A673 (cell line): ENCODE measurements around the gene MPIG6B. TPM values are rescaled to one million over a fixed set of nuclear protein-coding genes. Genes with fewer than 3 reads are reported as not detected.

Experiments used
- BruUV-seq: library from RNA; stranded (reverse); fragments of 400-500 nt; replicated peaks from 2 replicates; lab custom pipeline; 2021; lab: Mats Ljungman, UMichigan
- CTCF ChIA-PET: fragments of 300-600 bp; sonication (Branson Sonifier 250); formaldehyde crosslinking; loops from one replicate; lab custom pipeline; 2022; ENCODE audit warnings: antibody characterized with exemption; lab: Charles Lee
- POLR2A ChIA-PET: fragments of 300-600 bp; sonication (Branson Sonifier 250); formaldehyde crosslinking; loops from one replicate; lab custom pipeline; 2022; ENCODE audit warnings: antibody characterized with exemption; ENCODE audit not compliant: low non-redundant PET; lab: Charles Lee
- DNase-seq: peaks from one replicate; pipeline ENCODE4 v3.0.0-alpha.2; 2015; ENCODE audit warnings: low spot score
- H3K27ac ChIP-seq: fragments of 200-600 bp; sonication (generic); 2 replicates; pipeline ENCODE4 v1.5.1; 2016; ENCODE audit warnings: mixed run types, low read depth, mild to moderate bottlenecking, mixed read lengths, antibody characterized with exemption, low read length; ENCODE audit not compliant: poor library complexity, severe bottlenecking
- H3K27me3 ChIP-seq: fragments of 200-600 bp; sonication (generic); replicated peaks from 2 replicates; pipeline ENCODE4 v1.6.1; 2017; ENCODE audit warnings: mixed run types, low read depth, mild to moderate bottlenecking, mixed read lengths, antibody characterized with exemption, low read length; ENCODE audit not compliant: insufficient read depth, poor library complexity
- H3K36me3 ChIP-seq: fragments of 200-600 bp; sonication (generic); 2 replicates; pipeline ENCODE4 v1.6.1; 2016; ENCODE audit warnings: mixed run types, mild to moderate bottlenecking, mixed read lengths, antibody characterized with exemption, low read length; ENCODE audit not compliant: insufficient read depth, poor library complexity, severe bottlenecking
- H3K4me1 ChIP-seq: fragments of 200-600 bp; sonication (generic); 2 replicates; pipeline ENCODE4 v1.6.1; 2017; ENCODE audit warnings: mixed run types, mild to moderate bottlenecking, mixed read lengths, antibody characterized with exemption, low read length; ENCODE audit not compliant: insufficient read depth, poor library complexity, severe bottlenecking
- H3K4me3 ChIP-seq: fragments of 200-600 bp; sonication (generic); 2 replicates; pipeline ENCODE4 v1.5.1; 2016; ENCODE audit warnings: low read depth, mixed run types, mild to moderate bottlenecking, mixed read lengths, low read length; ENCODE audit not compliant: poor library complexity, severe bottlenecking
- H3K9me3 ChIP-seq: fragments of 200-600 bp; sonication (generic); 2 replicates; pipeline ENCODE4 v1.6.1; 2016; ENCODE audit warnings: mixed run types, low read depth, mild to moderate bottlenecking, mixed read lengths, antibody characterized with exemption, low read length; ENCODE audit not compliant: poor library complexity, severe bottlenecking
- CTCF ChIP-seq: fragments of 300-800, 200-600 bp; sonication (generic); conservative IDR thresholded peaks from 2 replicates; pipeline ENCODE4 v1.5.1; 2017; ENCODE audit warnings: low read depth, mild to moderate bottlenecking, antibody characterized with exemption, low read length, moderate library complexity, mixed read lengths
- EZH2 ChIP-seq: fragments of 200-600 bp; sonication (generic); IDR thresholded peaks from 2 replicates; pipeline ENCODE4 v1.6.1; 2017; ENCODE audit warnings: borderline replicate concordance, low read depth, mild to moderate bottlenecking, mixed read lengths, antibody characterized with exemption, low read length; ENCODE audit not compliant: poor library complexity, severe bottlenecking
- intact Hi-C: fragments of 100-400 bp; cut with micrococcal nuclease; formaldehyde crosslinking; loops from one replicate; pipeline ENCODE4 v1.10.0; 2022; ENCODE audit not compliant: unreplicated experiment
- total RNA-seq: library from RNA; stranded (reverse); gene quantifications from 2 replicates; pipeline ENCODE4 v1.2.3, GENCODE V29; 2021

Gene MPIG6B
- total RNA-seq, 1 experiment from 2014 or later: not detected

GRCh38 chr6:31692886-31693285 is 30.3 kb upstream of the MPIG6B start:
- Histone ChIP-seq H3K36me3 (peaks cover 34% of the 10 kb centered on the region), H3K9me3 (no peaks in the 10 kb centered on the region), H3K4me1 (no peaks in the 10 kb centered on the region), H3K27ac (no peak overlapping the region), H3K4me3 (no peak overlapping the region), H3K27me3 (no peaks in the 10 kb centered on the region)
- ChIA-PET POLR2A (no interaction called here), CTCF (no interaction called here)
- TF ChIP-seq EZH2 (no peak), CTCF (no peak)
- no peak for DNase-seq
- intact Hi-C loops: no loop called here
- no TSS peak for BruUV-seq

GRCh38 chr6:31693535-31693934 is 29.6 kb upstream of the MPIG6B start:
- intact Hi-C loops: no loop called here
- ChIA-PET CTCF (no interaction called here), POLR2A (no interaction called here)
- TF ChIP-seq EZH2: no peak
- no peak for TF ChIP-seq CTCF
- no peaks in the 10 kb centered on the region for H3K9me3 ChIP-seq
- H3K27ac ChIP-seq: no peak overlapping the region
- H3K4me1 ChIP-seq: no peaks in the 10 kb centered on the region
- no peaks in the 10 kb centered on the region for H3K27me3 ChIP-seq
- H3K36me3 ChIP-seq: peaks cover 27% of the 10 kb centered on the region
- DNase-seq: no peak
- BruUV-seq: no TSS peak
- H3K4me3 ChIP-seq: no peak overlapping the region

GRCh38 chr6:31697555-31697954 is 25.6 kb upstream of the MPIG6B start:
- no TSS peak for BruUV-seq

More at GRCh38 chr6:31697555-31697954, 25.6 kb upstream of the MPIG6B start:
- no peak overlapping the region for H3K4me3 ChIP-seq
- no peak for DNase-seq
- intact Hi-C loops: no loop called here
- no peaks in the 10 kb centered on the region for H3K9me3 ChIP-seq
- peaks cover 17% of the 10 kb centered on the region for H3K36me3 ChIP-seq
- H3K27me3 ChIP-seq: no peaks in the 10 kb centered on the region
- no peak for TF ChIP-seq CTCF
- no peak for TF ChIP-seq EZH2
- ChIA-PET CTCF (no interaction called here), POLR2A (no interaction called here)
- H3K4me1 ChIP-seq: peaks cover 7% of the 10 kb centered on the region
- no peak overlapping the region for H3K27ac ChIP-seq
